Tibial nerve (tissue), 4 donors: ENCODE results near the gene NRBP1. TPM values are rescaled to one million over a fixed set of nuclear protein-coding genes. Genes with fewer than 3 reads are reported as not detected.
A peak's percentile ranks its signal among the peaks of the same experiment; 100 is the strongest.

ENCODE experiments used
- DNase-seq, 2 donors: peaks; one replicate each; pipeline ENCODE4 v3.0.0-alpha.2; 2019; ENCODE audit warnings: low spot score in 2 of 2
- H3K27ac ChIP-seq, 4 donors: fragments of 200-600 bp; sonication (generic) in 3 of 4; one replicate each; pipeline ENCODE4 v1.5.1; 2017 to 2019; ENCODE audit warnings: mild to moderate bottlenecking in 1 of 4
- H3K27me3 ChIP-seq, 2 donors: fragments of 200-600 bp; sonication (generic) in 1 of 2; one replicate each; pipeline versions ENCODE4 v1.5.1 to v1.6.0; 2017 to 2019
- H3K36me3 ChIP-seq, 3 donors: fragments of 200-600 bp; sonication (generic); one replicate each; pipeline ENCODE4 v1.5.1; 2018 to 2019
- H3K4me1 ChIP-seq, 4 donors: fragments of 200-600 bp; sonication (generic) in 3 of 4; one replicate each; pipeline ENCODE4 v1.5.1; 2017 to 2019
- H3K4me3 ChIP-seq, 4 donors: fragments of 200-600 bp; sonication (generic) in 3 of 4; one replicate each; pipeline ENCODE4 v1.5.1; 2017 to 2019; ENCODE audit warnings: mild to moderate bottlenecking in 1 of 4, moderate library complexity in 1 of 4
- H3K9me3 ChIP-seq, 4 donors: fragments of 200-600 bp; sonication (generic) in 3 of 4; one replicate each; pipeline ENCODE4 v1.5.1; 2017 to 2019
- CTCF ChIP-seq, 5 experiments: fragments of 200-600 bp in 3 of 5; fragments of 450-650 bp in 2 of 5; sonication (generic) in 3 of 5; IDR thresholded peaks; one replicate each; pipeline ENCODE4 v1.5.1; 2016 to 2019; ENCODE audit warnings: antibody characterized with exemption in 5 of 5, mild to moderate bottlenecking in 3 of 5, moderate library complexity in 2 of 5
- EP300 ChIP-seq, 2 donors: sonication (generic); formaldehyde crosslinking; IDR thresholded peaks; one replicate each; pipeline ENCODE4 v1.6.1; 2017; ENCODE audit warnings: antibody characterized with exemption in 2 of 2, mild to moderate bottlenecking in 1 of 2
- POLR2A ChIP-seq, 2 donors: fragments of 450-650 bp; IDR thresholded peaks; one replicate each; pipeline ENCODE4 v1.6.1; 2017; ENCODE audit warnings: antibody characterized with exemption in 2 of 2, mild to moderate bottlenecking in 2 of 2, moderate library complexity in 2 of 2
- WGBS, 2 donors: methylation state at CpG; one replicate each; pipeline ENCODE4 v1.1.5; 2018; 5-methylcytosine and 5-hydroxymethylcytosine counted together
- small RNA-seq: library from RNA; depleted of rRNA; stranded (forward); fragments of <200 nt; gene quantifications from one replicate; pipeline ENCODE3, GENCODE V24; 2016
- total RNA-seq, 4 donors: library from RNA; depleted of rRNA; stranded (reverse); fragments of >200 nt; gene quantifications; one replicate each; pipeline ENCODE4 v1.1.0, GENCODE V29; 2016

Gene NRBP1
- total RNA-seq, 4 donors from 2014 or later: 43.7 to 62.5 (median 56.7) TPM

- Histone ChIP-seq H3K9me3 (no peaks in the 10 kb centered on the region), H3K27ac (peak within 1 kb of the TSS; percentile 57 to 85 (median 74)), H3K4me3 (peak within 1 kb of the TSS; percentile 53 to 81 (median 62)), H3K4me1 (peaks cover 0 to 32% (median 11%) of the 10 kb centered on the region in 4 donors), H3K27me3 (no peaks in the 10 kb centered on the region), H3K36me3 (peaks cover 0 to 17% (median 0%) of the 10 kb centered on the region in 3 donors)
- peak; percentile 98 to 99 for DNase-seq
- TF ChIP-seq CTCF (IDR thresholded peaks at IDR 0.05): no peak
- TF ChIP-seq EP300 (IDR thresholded peaks at IDR 0.05): peak; percentile 75 to 89
- TF ChIP-seq POLR2A (IDR thresholded peaks at IDR 0.05): peak in 1 of 2 donors; percentile 72
- WGBS, 2 donors: 6 to 8% methylated on average over 42 to 43 of the region's 43 CpGs
Observed at GRCh38 chr2:27489498-27490397, 61.3 kb downstream of the NRBP1 start, which contains the start of gene IFT172. TSS of gene IFT172 (minus strand) at chr2:27489743. CDS start at chr2:27489653, 90 bp downstream.

Small RNA genes lying within 50 kb of the gene (small RNA-seq; reads per million reads assigned to genes)
- not detected for gene RNU6-986P

Other genes starting within 250 kb of the NRBP1 start
- gene ATRAID, start 216.6 kb upstream of the NRBP1 start, total RNA-seq: 100 to 1,000 TPM; 107 to 210 (median 124) TPM
- 10 to 100 TPM; 19.0 to 50.0 (median 41.5) TPM for gene SLC5A6, start 216.4 kb upstream of the NRBP1 start, total RNA-seq
- gene CAD, start 211.3 kb upstream of the NRBP1 start, total RNA-seq: 10 to 100 TPM; 18.6 to 69.6 (median 32.9) TPM
- under 1 TPM in 1 of 4 donors, not detected in 3; 0.44 TPM for gene SLC30A3, start 165.6 kb upstream of the NRBP1 start, total RNA-seq
- 1 to 10 TPM in 1 of 4 donors, not detected in 3; 2.5 TPM for gene DNAJC5G, start 153.2 kb upstream of the NRBP1 start, total RNA-seq
- 1 to 10 TPM in 2 of 4 donors, under 1 TPM in 2; 0.21 to 2.7 (median 1.3) TPM for gene TRIM54, start 146.2 kb upstream of the NRBP1 start, total RNA-seq
- gene UCN, start 120.2 kb upstream of the NRBP1 start, total RNA-seq: 10 to 100 TPM; 14.9 to 24.0 (median 16.8) TPM
- 100 to 1,000 TPM in 1 of 4 donors, 10 to 100 TPM in 3; 68.4 to 105 (median 87.3) TPM for gene MPV17, start 105.5 kb upstream of the NRBP1 start, total RNA-seq
- 10 to 100 TPM; 38.9 to 54.0 (median 46.0) TPM for gene GTF3C2, start 71.9 kb upstream of the NRBP1 start, total RNA-seq
- gene EIF2B4, start 58.3 kb upstream of the NRBP1 start, total RNA-seq: 10 to 100 TPM; 43.3 to 69.0 (median 59.8) TPM
- 10 to 100 TPM; 71.6 to 97.7 (median 90.8) TPM for gene SNX17, start 58.0 kb upstream of the NRBP1 start, total RNA-seq
- 10 to 100 TPM; 12.9 to 16.8 (median 14.4) TPM for gene ZNF513, start 47.9 kb upstream of the NRBP1 start, total RNA-seq
- gene PPM1G, start 19.0 kb upstream of the NRBP1 start, total RNA-seq: 10 to 100 TPM; 33.7 to 53.6 (median 47.9) TPM
- gene KRTCAP3, start 13.8 kb downstream of the NRBP1 start, total RNA-seq: 10 to 100 TPM in 1 of 4 donors, 1 to 10 TPM in 1, not detected in 2; 3.6 to 18.1 TPM
- 10 to 100 TPM; 27.8 to 61.4 (median 40.9) TPM for gene IFT172, start 61.1 kb downstream of the NRBP1 start, total RNA-seq
- gene FNDC4, start 66.6 kb downstream of the NRBP1 start, total RNA-seq: 10 to 100 TPM in 2 of 4 donors, 1 to 10 TPM in 2; 7.0 to 30.3 (median 9.3) TPM
- gene GCKR, start 68.2 kb downstream of the NRBP1 start, total RNA-seq: not detected
- gene ZNF512, start 154.4 kb downstream of the NRBP1 start, total RNA-seq: 10 to 100 TPM; 29.9 to 52.0 (median 42.4) TPM
- 1 to 10 TPM; 3.8 to 7.2 (median 4.7) TPM for gene CCDC121, start 200.4 kb downstream of the NRBP1 start, total RNA-seq
- 10 to 100 TPM; 16.3 to 22.2 (median 19.8) TPM for gene GPN1, start 200.4 kb downstream of the NRBP1 start, total RNA-seq
- gene SUPT7L, start 235.0 kb downstream of the NRBP1 start, total RNA-seq: 10 to 100 TPM; 30.2 to 36.3 (median 33.8) TPM
- gene SLC4A1AP, start 235.3 kb downstream of the NRBP1 start, total RNA-seq: 10 to 100 TPM; 22.9 to 31.2 (median 28.6) TPM